Prostate gland (tissue), 2 donors: ENCODE data around the gene THAP11.

Experiments used
- POLR2AphosphoS5 ChIP-seq: sonication (generic); formaldehyde crosslinking; IDR thresholded peaks from one replicate; pipeline ENCODE4 v1.6.1; 2017; ENCODE audit warnings: antibody characterized with exemption
- TF ChIP-seq, protein P1 (sequence below), 4 experiments: fragments of 200-600 bp in 2 of 4; fragments of 450-650 bp in 2 of 4; sonication (generic) in 2 of 4; IDR thresholded peaks; 1 replicate in 3 of 4; 2 replicates in 1 of 4; pipeline ENCODE4 v1.5.1; 2016 to 2019; ENCODE audit warnings: antibody characterized with exemption in 4 of 4, mild to moderate bottlenecking in 2 of 4, moderate library complexity in 2 of 4

DNA sequence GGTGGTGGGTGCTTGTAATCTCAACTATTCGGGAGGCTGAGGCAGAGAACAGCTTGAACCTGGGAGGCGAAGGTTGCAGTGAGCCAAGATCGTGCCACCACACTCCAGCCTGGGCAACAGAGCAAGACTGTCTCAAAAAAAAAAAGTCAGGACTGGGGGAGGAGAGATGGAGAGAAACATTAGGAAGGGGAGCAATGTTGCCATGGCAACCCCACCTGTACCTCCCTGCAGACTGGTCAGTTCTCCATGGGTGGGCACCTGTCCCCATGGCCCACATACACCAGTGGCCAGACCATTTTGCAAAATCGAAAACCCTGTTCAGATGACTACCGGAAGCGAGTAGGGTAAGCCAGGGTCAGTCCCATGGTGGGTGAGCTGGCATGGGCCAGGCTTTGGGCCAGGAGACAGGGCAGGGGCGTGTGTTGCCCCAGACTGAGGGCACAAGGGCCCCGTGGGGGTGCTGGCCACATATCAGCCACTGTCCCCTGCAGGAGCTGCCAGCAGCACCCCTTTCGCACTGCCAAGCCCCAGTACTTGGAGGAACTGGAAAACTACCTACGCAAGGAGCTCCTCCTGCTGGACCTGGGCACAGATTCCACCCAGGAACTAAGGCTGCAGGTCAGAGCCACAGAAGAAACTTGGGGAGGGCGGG is 21.4 kb upstream of the THAP11 start:
- TF ChIP-seq POLR2AphosphoS5, result no peak
- TF ChIP-seq, protein P1, sequence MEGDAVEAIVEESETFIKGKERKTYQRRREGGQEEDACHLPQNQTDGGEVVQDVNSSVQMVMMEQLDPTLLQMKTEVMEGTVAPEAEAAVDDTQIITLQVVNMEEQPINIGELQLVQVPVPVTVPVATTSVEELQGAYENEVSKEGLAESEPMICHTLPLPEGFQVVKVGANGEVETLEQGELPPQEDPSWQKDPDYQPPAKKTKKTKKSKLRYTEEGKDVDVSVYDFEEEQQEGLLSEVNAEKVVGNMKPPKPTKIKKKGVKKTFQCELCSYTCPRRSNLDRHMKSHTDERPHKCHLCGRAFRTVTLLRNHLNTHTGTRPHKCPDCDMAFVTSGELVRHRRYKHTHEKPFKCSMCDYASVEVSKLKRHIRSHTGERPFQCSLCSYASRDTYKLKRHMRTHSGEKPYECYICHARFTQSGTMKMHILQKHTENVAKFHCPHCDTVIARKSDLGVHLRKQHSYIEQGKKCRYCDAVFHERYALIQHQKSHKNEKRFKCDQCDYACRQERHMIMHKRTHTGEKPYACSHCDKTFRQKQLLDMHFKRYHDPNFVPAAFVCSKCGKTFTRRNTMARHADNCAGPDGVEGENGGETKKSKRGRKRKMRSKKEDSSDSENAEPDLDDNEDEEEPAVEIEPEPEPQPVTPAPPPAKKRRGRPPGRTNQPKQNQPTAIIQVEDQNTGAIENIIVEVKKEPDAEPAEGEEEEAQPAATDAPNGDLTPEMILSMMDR (IDR thresholded peaks at IDR 0.05), result no peak
